ENCODE data around the gene PTGES3L.

PTGES3L gene

GRCh38 chr17:43015579-43015978 lies 35.7 kb upstream of the PTGES3L start:
- TF ChIP-seq CEBPB (IDR thresholded peaks at IDR 0.05) (no peak), TCF12 (IDR thresholded peaks at IDR 0.05; ENCODE audit: low read depth) (no peak), MAX (IDR thresholded peaks at IDR 0.05) (no peak), EP300 (IDR thresholded peaks at IDR 0.05; ENCODE audit: borderline replicate concordance) (no peak), TAF1 (IDR thresholded peaks at IDR 0.05; ENCODE audit: low read depth) (no peak), REST (IDR thresholded peaks at IDR 0.05; ENCODE audit: low read depth) (no peak), CREB1 (IDR thresholded peaks at IDR 0.05; ENCODE audit: low read depth) (no peak), EGR1 (IDR thresholded peaks at IDR 0.05) (no peak)

- no peak for TF ChIP-seq TAF1 (IDR thresholded peaks at IDR 0.05; ENCODE audit: low read depth)
- no peak for TF ChIP-seq TEAD4 (IDR thresholded peaks at IDR 0.05)
- TF ChIP-seq CREB1 (IDR thresholded peaks at IDR 0.05; ENCODE audit: low read depth) = no peak
- no peak for TF ChIP-seq USF1 (IDR thresholded peaks at IDR 0.05)
- no peak for TF ChIP-seq CEBPB (IDR thresholded peaks at IDR 0.05)
- TF ChIP-seq EGR1 (IDR thresholded peaks at IDR 0.05) = no peak
- no peak for TF ChIP-seq MAX (IDR thresholded peaks at IDR 0.05)
- TF ChIP-seq REST (IDR thresholded peaks at IDR 0.05; ENCODE audit: low read depth) = no peak
- TF ChIP-seq FOXM1 (IDR thresholded peaks at IDR 0.05; ENCODE audit: borderline replicate concordance, low read depth) = no peak
- TF ChIP-seq YY1 (IDR thresholded peaks at IDR 0.05; ENCODE audit: low read depth) = no peak
- TF ChIP-seq EP300 (IDR thresholded peaks at IDR 0.05; ENCODE audit: borderline replicate concordance) = no peak
- no peak for TF ChIP-seq RAD21 (IDR thresholded peaks at IDR 0.05; ENCODE audit: low read depth)
These were observed 35.0 kb upstream of the PTGES3L start for GRCh38 chr17:43014649-43015542.

GRCh38 chr17:43014020-43014648 lies 34.3 kb upstream of the PTGES3L start:
- no peak for TF ChIP-seq CREB1 (IDR thresholded peaks at IDR 0.05; ENCODE audit: low read depth)
- no peak for TF ChIP-seq FOXM1 (IDR thresholded peaks at IDR 0.05; ENCODE audit: borderline replicate concordance, low read depth)
- TF ChIP-seq ZBTB7A (IDR thresholded peaks at IDR 0.05; ENCODE audit: low read depth) = no peak
- TF ChIP-seq USF1 (IDR thresholded peaks at IDR 0.05) = no peak
- no peak for TF ChIP-seq EGR1 (IDR thresholded peaks at IDR 0.05)
- TF ChIP-seq YY1 (IDR thresholded peaks at IDR 0.05; ENCODE audit: low read depth) = no peak
- no peak for TF ChIP-seq TEAD4 (IDR thresholded peaks at IDR 0.05)
- TF ChIP-seq CEBPB (IDR thresholded peaks at IDR 0.05) = no peak
- TF ChIP-seq EP300 (IDR thresholded peaks at IDR 0.05; ENCODE audit: borderline replicate concordance) = no peak
- no peak for TF ChIP-seq TAF1 (IDR thresholded peaks at IDR 0.05; ENCODE audit: low read depth)
- TF ChIP-seq MAX (IDR thresholded peaks at IDR 0.05) = no peak

GRCh38 chr17:43013296-43013695 lies 33.4 kb upstream of the PTGES3L start:
- TF ChIP-seq YY1 (IDR thresholded peaks at IDR 0.05; ENCODE audit: low read depth) = no peak
- no peak for TF ChIP-seq FOXM1 (IDR thresholded peaks at IDR 0.05; ENCODE audit: borderline replicate concordance, low read depth)
- no peak for TF ChIP-seq CREB1 (IDR thresholded peaks at IDR 0.05; ENCODE audit: low read depth)
- TF ChIP-seq ZBTB7A (IDR thresholded peaks at IDR 0.05; ENCODE audit: low read depth) = no peak
- no peak for TF ChIP-seq EP300 (IDR thresholded peaks at IDR 0.05; ENCODE audit: borderline replicate concordance)
- TF ChIP-seq USF1 (IDR thresholded peaks at IDR 0.05) = no peak
- no peak for TF ChIP-seq TEAD4 (IDR thresholded peaks at IDR 0.05)
- TF ChIP-seq TCF12 (IDR thresholded peaks at IDR 0.05; ENCODE audit: low read depth) = no peak

Data from Ishikawa (cell line).